ENCODE data around the gene PLA2G12B. TPM values are rescaled to one million over a fixed set of nuclear protein-coding genes. Genes with fewer than 3 reads are reported as not detected.

Gene PLA2G12B, protein sequence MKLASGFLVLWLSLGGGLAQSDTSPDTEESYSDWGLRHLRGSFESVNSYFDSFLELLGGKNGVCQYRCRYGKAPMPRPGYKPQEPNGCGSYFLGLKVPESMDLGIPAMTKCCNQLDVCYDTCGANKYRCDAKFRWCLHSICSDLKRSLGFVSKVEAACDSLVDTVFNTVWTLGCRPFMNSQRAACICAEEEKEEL
- not detected for total RNA-seq (2013)
- polyA plus RNA-seq (not detected), polyA minus RNA-seq (not detected in 2 replicates), total RNA-seq (0 to 1.1 (median 0) reads per million in 11 experiments)

DNA sequence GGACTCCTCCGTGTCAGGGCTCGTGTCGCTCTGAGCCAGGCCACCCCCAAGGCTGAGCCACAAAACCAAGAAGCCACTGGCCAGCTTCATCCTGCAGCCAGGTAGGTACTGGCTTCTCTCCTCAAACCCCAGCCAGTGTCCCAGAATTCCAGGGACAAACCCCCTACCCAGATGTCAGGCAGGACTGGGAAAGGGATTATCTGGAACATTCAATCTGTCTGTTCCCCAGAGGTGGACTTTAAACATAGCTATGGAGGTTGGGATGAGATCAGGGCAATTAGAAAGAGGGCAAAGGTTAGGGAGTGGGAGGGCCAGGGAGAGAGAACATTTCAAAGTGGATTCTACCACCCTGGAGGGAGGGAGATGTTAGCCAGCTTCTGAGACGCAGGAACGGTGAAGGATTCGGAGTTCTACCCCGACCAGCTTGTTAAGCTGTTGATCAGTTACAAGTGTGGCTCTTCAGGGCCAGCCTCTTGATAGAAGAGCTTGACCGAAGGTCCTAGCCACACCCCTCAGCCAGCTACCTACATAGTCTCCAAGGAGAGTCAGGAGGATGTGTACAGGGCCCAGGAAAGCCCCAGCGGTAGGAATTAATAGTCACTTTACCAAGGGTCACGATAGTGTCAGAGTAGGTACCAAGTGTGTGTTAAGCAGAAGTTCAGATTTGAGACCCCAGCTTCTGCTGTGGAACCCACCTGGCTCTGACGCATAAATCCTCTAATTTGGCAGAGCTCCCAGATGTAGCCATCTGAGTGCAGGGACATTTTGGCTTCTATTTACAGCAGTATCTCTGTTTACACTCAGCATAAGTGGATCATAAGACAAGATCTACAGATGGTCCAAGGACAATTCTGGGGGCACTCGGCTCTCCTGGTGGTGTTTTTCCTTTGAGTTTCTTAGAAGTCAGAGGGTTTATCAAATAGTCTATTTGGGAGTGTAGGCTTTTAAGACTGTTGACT is at the start of gene PLA2G12B:
Gene PLA2G12B, minus strand, starts transcription at position 211 of the 959 bp plus-strand sequence. Its CDS starts 121 bp downstream, at position 90.
- intact Hi-C loops (cut with micrococcal nuclease) = no loop called here
- Histone ChIP-seq H3K9ac (ENCODE audit: insufficient read depth, low read length, poor library complexity, severe bottlenecking) (no peak within 1 kb of the TSS), H3K9me3 (replicated peaks in 1 of 2; ENCODE audit: control insufficient read depth in 1 of 2, insufficient read depth in 1 of 2, low read length in 2 of 2) (no peaks in the 10 kb centered on the region)

DNA sequence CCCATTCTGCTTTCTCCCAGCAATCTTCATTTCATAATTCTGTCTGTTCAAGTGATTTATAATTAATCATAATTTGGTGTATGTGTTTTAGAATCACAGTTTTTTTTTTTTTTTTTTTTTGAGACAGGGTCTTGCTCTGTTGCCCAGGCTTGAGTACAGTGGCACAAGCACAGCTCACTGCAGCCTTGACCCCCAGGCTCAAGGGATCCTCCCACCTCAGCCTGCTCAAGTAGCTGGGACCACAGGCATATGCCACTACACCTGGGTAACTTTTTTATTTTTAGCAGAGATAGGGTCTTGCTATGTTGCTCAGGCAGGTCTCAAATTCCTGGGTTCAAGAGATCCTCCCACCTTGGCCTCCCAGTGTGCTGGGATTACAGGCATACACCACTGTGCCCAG is 49.2 kb upstream of the PLA2G12B start:
- no peaks in the 10 kb centered on the region for H3K4me1 ChIP-seq (ENCODE audit: control insufficient read depth in 1 of 2, insufficient read depth in 2 of 2, low read length in 2 of 2)
- intact Hi-C loops (cut with micrococcal nuclease) = no loop called here
- TF ChIP-seq, protein P1, sequence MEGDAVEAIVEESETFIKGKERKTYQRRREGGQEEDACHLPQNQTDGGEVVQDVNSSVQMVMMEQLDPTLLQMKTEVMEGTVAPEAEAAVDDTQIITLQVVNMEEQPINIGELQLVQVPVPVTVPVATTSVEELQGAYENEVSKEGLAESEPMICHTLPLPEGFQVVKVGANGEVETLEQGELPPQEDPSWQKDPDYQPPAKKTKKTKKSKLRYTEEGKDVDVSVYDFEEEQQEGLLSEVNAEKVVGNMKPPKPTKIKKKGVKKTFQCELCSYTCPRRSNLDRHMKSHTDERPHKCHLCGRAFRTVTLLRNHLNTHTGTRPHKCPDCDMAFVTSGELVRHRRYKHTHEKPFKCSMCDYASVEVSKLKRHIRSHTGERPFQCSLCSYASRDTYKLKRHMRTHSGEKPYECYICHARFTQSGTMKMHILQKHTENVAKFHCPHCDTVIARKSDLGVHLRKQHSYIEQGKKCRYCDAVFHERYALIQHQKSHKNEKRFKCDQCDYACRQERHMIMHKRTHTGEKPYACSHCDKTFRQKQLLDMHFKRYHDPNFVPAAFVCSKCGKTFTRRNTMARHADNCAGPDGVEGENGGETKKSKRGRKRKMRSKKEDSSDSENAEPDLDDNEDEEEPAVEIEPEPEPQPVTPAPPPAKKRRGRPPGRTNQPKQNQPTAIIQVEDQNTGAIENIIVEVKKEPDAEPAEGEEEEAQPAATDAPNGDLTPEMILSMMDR (IDR thresholded peaks at IDR 0.05) = no peak
- H3K27me3 ChIP-seq (ENCODE audit: control insufficient read depth in 2 of 2, insufficient read depth in 2 of 2, low read length in 2 of 2) = no peaks in the 10 kb centered on the region
- H2AFZ ChIP-seq (ENCODE audit: insufficient read depth, low read depth, low read length, poor library complexity, severe bottlenecking) = no peak overlapping the region
- no peaks in the 10 kb centered on the region for H3K9me3 ChIP-seq (replicated peaks in 1 of 2; ENCODE audit: control insufficient read depth in 1 of 2, insufficient read depth in 1 of 2, low read length in 2 of 2)
- Mint-ChIP-seq H3K4me1 (no peaks in the 10 kb centered on the region), H3K9me3 (peaks cover 0 to under 1% (median 0%) of the 10 kb centered on the region in 7 donors), H3K36me3 (peaks cover 48 to 54% of the 10 kb centered on the region in 2 donors), H3K4me3 (no peak overlapping the region), H3K27ac (no peak overlapping the region), H3K27me3 (ENCODE audit: low read depth in 3 of 3) (no peaks in the 10 kb centered on the region)
- H3K27ac ChIP-seq (ENCODE audit: low read depth in 1 of 2, low read length in 2 of 2) = no peak overlapping the region
- H3K36me3 ChIP-seq (replicated peaks in 1 of 2; ENCODE audit: control insufficient read depth in 1 of 2, insufficient read depth in 2 of 2, low read length in 2 of 2) = peaks cover 28 to 51% of the 10 kb centered on the region in 2 donors
- no peaks in the 10 kb centered on the region for H3K79me2 ChIP-seq (ENCODE audit: insufficient read depth, low read length)
- no peak overlapping the region for H3K4me2 ChIP-seq (replicated peaks; ENCODE audit: extremely low read depth, low read length, poor library complexity, severe bottlenecking)
- H3K9ac ChIP-seq (ENCODE audit: insufficient read depth, low read length, poor library complexity, severe bottlenecking) = no peak overlapping the region
- no peak for DNase-seq
- no peaks in the 10 kb centered on the region for H4K20me1 ChIP-seq (ENCODE audit: insufficient read depth, low read length)
- H3K4me3 ChIP-seq (replicated peaks in 1 of 3; ENCODE audit: low read depth in 2 of 3, low read length in 3 of 3) = no peak overlapping the region

More for the DNA sequence above, at the start of gene PLA2G12B:
- DNase-seq = no peak
- Histone ChIP-seq H2AFZ (ENCODE audit: insufficient read depth, low read depth, low read length, poor library complexity, severe bottlenecking) (no peak within 1 kb of the TSS), H4K20me1 (ENCODE audit: insufficient read depth, low read length) (no peaks in the 10 kb centered on the region), H3K27me3 (ENCODE audit: control insufficient read depth in 2 of 2, insufficient read depth in 2 of 2, low read length in 2 of 2) (no peaks in the 10 kb centered on the region), H3K27ac (ENCODE audit: low read depth in 1 of 2, low read length in 2 of 2) (no peak within 1 kb of the TSS), H3K4me1 (ENCODE audit: control insufficient read depth in 1 of 2, insufficient read depth in 2 of 2, low read length in 2 of 2) (no peaks in the 10 kb centered on the region), H3K4me2 (replicated peaks; ENCODE audit: extremely low read depth, low read length, poor library complexity, severe bottlenecking) (no peak within 1 kb of the TSS), H3K79me2 (ENCODE audit: insufficient read depth, low read length) (no peaks in the 10 kb centered on the region), H3K36me3 (replicated peaks in 1 of 2; ENCODE audit: control insufficient read depth in 1 of 2, insufficient read depth in 2 of 2, low read length in 2 of 2) (no peaks in the 10 kb centered on the region), H3K4me3 (replicated peaks in 1 of 3; ENCODE audit: low read depth in 2 of 3, low read length in 3 of 3) (no peak within 1 kb of the TSS)
- Mint-ChIP-seq H3K4me3 (no peak within 1 kb of the TSS), H3K4me1 (no peaks in the 10 kb centered on the region), H3K27ac (no peak within 1 kb of the TSS), H3K27me3 (ENCODE audit: low read depth in 3 of 3) (peaks cover 0 to 9% (median 5%) of the 10 kb centered on the region in 3 donors), H3K9me3 (peaks cover 0 to 3% (median 0%) of the 10 kb centered on the region in 7 donors), H3K36me3 (no peaks in the 10 kb centered on the region)
- WGBS (ENCODE audit: insufficient coverage) = 97% methylated on average over 7 of the region's 12 CpGs
- TF ChIP-seq, protein P1 (IDR thresholded peaks at IDR 0.05) = no peak

Data from CD14-positive monocyte (primary cell).